IMR-90 (cell line): ENCODE data around the gene LAMA2. TPM values are rescaled to one million over a fixed set of nuclear protein-coding genes. Genes with fewer than 3 reads are reported as not detected.

Source experiments
- ATAC-seq: fragments of 200-7000 bp; cut with Tn5 transposase; 2 replicates; pipeline ENCODE4 v1.9.1; 2020; ENCODE audit warnings: low read depth, mild to moderate bottlenecking, moderate library complexity
- BruUV-seq: library from RNA; stranded (reverse); fragments of 400-500 nt; replicated peaks from 2 replicates; lab custom pipeline; 2021; lab: Mats Ljungman, UMichigan
- CTCF ChIA-PET: fragments of 300-600 bp; formaldehyde crosslinking; extraction: SDS; loops from one replicate; lab custom pipeline; 2021; ENCODE audit warnings: antibody characterized with exemption; lab: Yijun Ruan, JAX
- POLR2A ChIA-PET: fragments of 300-600 bp; sonication (Branson Sonifier 250); formaldehyde crosslinking; loops from one replicate; lab custom pipeline; 2022; ENCODE audit warnings: antibody characterized with exemption; ENCODE audit not compliant: unreplicated experiment; lab: Charles Lee
- DNase-seq: peaks from one replicate; pipeline ENCODE4 v3.0.0; 2013
- H2AFZ ChIP-seq: replicated peaks from 2 replicates; pipeline ENCODE3; 2013; ENCODE audit warnings: low read length, mild to moderate bottlenecking; ENCODE audit not compliant: poor library complexity
- H2AK5ac ChIP-seq: 2 replicates; pipeline ENCODE4 v1.6.1; 2013; ENCODE audit warnings: low read depth, low read length, inconsistent platforms
- H2AK9ac ChIP-seq: replicated peaks from 2 replicates; pipeline ENCODE3; 2013; ENCODE audit warnings: mild to moderate bottlenecking, low read depth, low read length, moderate library complexity; ENCODE audit not compliant: poor library complexity
- H2BK120ac ChIP-seq: 2 replicates; pipeline ENCODE4 v1.6.1; 2013; ENCODE audit warnings: low read depth, low read length, inconsistent platforms
- H2BK15ac ChIP-seq: 3 replicates; pipeline ENCODE4 v1.6.1; 2013; ENCODE audit warnings: low read depth, low read length, inconsistent platforms
- H2BK20ac ChIP-seq: 2 replicates; pipeline ENCODE4 v1.6.1; 2013; ENCODE audit warnings: low read depth, mild to moderate bottlenecking, inconsistent platforms, low read length, moderate library complexity
- H2BK5ac ChIP-seq: 2 replicates; pipeline ENCODE4 v1.6.1; 2013; ENCODE audit warnings: mild to moderate bottlenecking, low read depth, low read length, inconsistent platforms; ENCODE audit not compliant: poor library complexity, severe bottlenecking
- H3K14ac ChIP-seq: replicated peaks from 2 replicates; pipeline ENCODE4 v1.6.1; 2013; ENCODE audit warnings: low read depth, low read length, inconsistent platforms
- H3K18ac ChIP-seq: 2 replicates; pipeline ENCODE4 v1.6.1; 2013; ENCODE audit warnings: low read depth, low read length, control low read depth
- H3K23ac ChIP-seq: 2 replicates; pipeline ENCODE4 v1.6.1; 2013; ENCODE audit warnings: low read depth, low read length, inconsistent platforms
- H3K27ac ChIP-seq: 2 replicates; pipeline ENCODE4 v1.5.1; 2013; ENCODE audit warnings: mild to moderate bottlenecking, control low read depth, low read length; ENCODE audit not compliant: insufficient read depth
- H3K27me3 ChIP-seq: 2 replicates; pipeline ENCODE4 v1.6.1; 2013; ENCODE audit warnings: low read length; ENCODE audit not compliant: control insufficient read depth, insufficient read depth
- H3K36me3 ChIP-seq: 2 replicates; pipeline ENCODE4 v1.6.1; 2013; ENCODE audit warnings: low read length, mixed read lengths; ENCODE audit not compliant: control insufficient read depth, insufficient read depth
- H3K4ac ChIP-seq: 2 replicates; pipeline ENCODE4 v1.6.1; 2013; ENCODE audit warnings: low read depth, low read length, inconsistent platforms
- H3K4me1 ChIP-seq: 2 replicates; pipeline ENCODE4 v1.6.1; 2013; ENCODE audit warnings: low read length, mixed read lengths; ENCODE audit not compliant: control insufficient read depth, insufficient read depth
- H3K4me2 ChIP-seq: 2 replicates; pipeline ENCODE4 v1.6.1; 2013; ENCODE audit warnings: low read depth, mild to moderate bottlenecking, control low read depth, low read length, moderate library complexity
- H3K4me3 ChIP-seq: 2 replicates; pipeline ENCODE4 v1.5.1; 2013; ENCODE audit warnings: low read depth, mild to moderate bottlenecking, control low read depth, low read length, moderate library complexity; ENCODE audit not compliant: insufficient read depth
- H3K56ac ChIP-seq: 2 replicates; pipeline ENCODE4 v1.6.1; 2013; ENCODE audit warnings: low read length, inconsistent platforms; ENCODE audit not compliant: insufficient read depth; ENCODE audit errors: extremely low read depth
- H3K79me1 ChIP-seq, 2 experiments: 2 replicates each; pipeline ENCODE4 v1.6.1; 2013; ENCODE audit warnings: low read length in 2 of 2, inconsistent platforms in 1 of 2, low read depth in 1 of 2
- H3K9ac ChIP-seq: 2 replicates; pipeline ENCODE4 v1.6.1; 2013; ENCODE audit warnings: low read depth, low read length, control low read depth
- H3K9me1 ChIP-seq: 2 replicates; pipeline ENCODE4 v1.6.1; 2013; ENCODE audit warnings: low read length, inconsistent platforms; ENCODE audit not compliant: insufficient read depth
- H3K9me3 ChIP-seq: 2 replicates; pipeline ENCODE4 v1.6.1; 2013; ENCODE audit warnings: low read length; ENCODE audit not compliant: control insufficient read depth, insufficient read depth
- H4K20me1 ChIP-seq: 2 replicates; pipeline ENCODE4 v1.6.1; 2013; ENCODE audit warnings: low read length, inconsistent platforms; ENCODE audit not compliant: insufficient read depth
- H4K5ac ChIP-seq: 2 replicates; pipeline ENCODE4 v1.6.1; 2013; ENCODE audit warnings: mild to moderate bottlenecking, low read depth, low read length, control low read depth
- H4K8ac ChIP-seq, 2 experiments: 2 replicates each; pipeline ENCODE4 v1.6.1; 2013; ENCODE audit warnings: low read depth in 2 of 2, low read length in 2 of 2, control low read depth in 1 of 2, inconsistent platforms in 1 of 2
- H4K91ac ChIP-seq: 2 replicates; pipeline ENCODE4 v1.6.1; 2013; ENCODE audit warnings: low read depth, low read length, inconsistent platforms; ENCODE audit not compliant: insufficient read depth
- CHD1 ChIP-seq: IDR thresholded peaks from 2 replicates; pipeline ENCODE4 v1.6.1; 2012; ENCODE audit warnings: low read depth, low read length, improper control_type of control experiment
- MAZ ChIP-seq: IDR thresholded peaks from 2 replicates; pipeline ENCODE4 v1.6.1; 2012; ENCODE audit warnings: low read depth, mild to moderate bottlenecking, low read length, improper control_type of control experiment, moderate library complexity, borderline replicate concordance
- MXI1 ChIP-seq: IDR thresholded peaks from 2 replicates; pipeline ENCODE4 v1.6.1; 2012; ENCODE audit warnings: low read depth, mild to moderate bottlenecking, low read length, moderate library complexity, borderline replicate concordance
- POLR2A ChIP-seq: IDR thresholded peaks from 2 replicates; pipeline ENCODE4 v1.6.1; 2012; ENCODE audit warnings: mild to moderate bottlenecking, low read depth, low read length
- RFX5 ChIP-seq: IDR thresholded peaks from 2 replicates; pipeline ENCODE4 v1.8.0; 2012; ENCODE audit warnings: low read depth, mild to moderate bottlenecking, low read length, moderate library complexity
- SMC3 ChIP-seq: fragments of 150-350 bp; IDR thresholded peaks from 2 replicates; pipeline ENCODE4 v1.6.1; 2016; ENCODE audit warnings: low read depth, mild to moderate bottlenecking, antibody characterized with exemption, low read length, moderate library complexity
- WGBS, 2 experiments: methylation state at CpG; one replicate each; pipeline versions ENCODE4 v1.1.5 to v1.1.7; 2013; ENCODE audit warnings: missing lambda C conversion rate in 2 of 2; ENCODE audit not compliant: insufficient read length in 1 of 2; ENCODE audit errors: extremely low coverage in 2 of 2; 5-methylcytosine and 5-hydroxymethylcytosine counted together
- dilution Hi-C: fragments of 300-500 bp; cut with HindIII; formaldehyde crosslinking; loops from one replicate; pipeline ENCODE4 v1.14.3; 2018; ENCODE audit warnings: low sequenced_read_pairs; ENCODE audit not compliant: unreplicated experiment
- in situ Hi-C: fragments of 300-500 bp; cut with MboI; formaldehyde crosslinking; loops from 3 replicates; pipeline ENCODE4 v1.14.3; 2019; ENCODE audit warnings: low sequenced_read_pairs, inconsistent platforms, mixed read lengths
- intact Hi-C: fragments of 100-400 bp; cut with micrococcal nuclease; formaldehyde crosslinking; loops from 2 replicates; pipeline ENCODE4 v1.10.0; 2022
- polyA plus RNA-seq, 3 experiments: library from polyadenylated mRNA; depleted of rRNA; stranded (reverse); fragments of >200 nt; gene quantifications; 2 replicates each; pipeline ENCODE4 v1.2.3, GENCODE V29; 2012; ENCODE audit warnings: low replicate concordance in 1 of 3
- total RNA-seq: library from RNA; depleted of rRNA; stranded (reverse); fragments of >200 nt; gene quantifications from 2 replicates; pipeline ENCODE4 v1.2.3, GENCODE V29; 2012
- TF ChIP-seq, protein P1 (sequence below): conservative IDR thresholded peaks from 2 replicates; pipeline ENCODE4 v1.5.1; 2012; ENCODE audit warnings: mild to moderate bottlenecking, low read depth, low read length, improper control_type of control experiment

Gene LAMA2
- total and polyA plus RNA-seq, 2 of the 4 experiments (the other 2 are of a cell fraction), result 9.9 to 13.3 TPM

DNA sequence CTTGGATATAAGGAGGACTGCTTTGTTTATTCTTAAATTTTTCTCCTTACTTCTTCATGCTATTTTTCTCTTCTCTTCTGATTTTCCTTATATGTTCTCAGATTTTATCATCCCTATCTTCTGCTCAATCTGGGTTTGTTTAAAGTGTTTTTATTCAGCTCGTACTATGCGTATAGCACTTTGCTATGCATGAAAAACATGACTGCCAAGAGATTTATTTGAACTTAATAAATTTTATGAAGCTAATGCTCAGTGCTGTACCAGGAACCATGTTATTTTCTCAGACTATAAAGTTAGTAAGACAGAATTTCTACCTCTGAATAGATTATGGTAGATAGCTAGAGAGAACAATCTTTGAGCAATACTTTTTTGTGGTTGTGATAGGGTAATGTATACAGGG lies 305.9 kb downstream of the LAMA2 start:
- POLR2A ChIA-PET, result no interaction called here
- Histone ChIP-seq H3K36me3 (no peaks in the 10 kb centered on the region), H2BK120ac (no peak overlapping the region), H3K79me1 (no peaks in the 10 kb centered on the region), H4K8ac (no peak overlapping the region), H3K4ac (no peak overlapping the region), H2BK20ac (no peak overlapping the region), H4K5ac (no peak overlapping the region), H3K4me1 (peaks cover 9% of the 10 kb centered on the region), H3K27ac (no peak overlapping the region), H3K4me3 (no peak overlapping the region), H3K4me2 (no peak overlapping the region), H3K56ac (no peak overlapping the region), H2AFZ (no peak overlapping the region), H2BK5ac (no peak overlapping the region), H3K27me3 (no peaks in the 10 kb centered on the region), H3K14ac (no peak overlapping the region), H2AK9ac (no peak overlapping the region), H3K23ac (no peak overlapping the region), H3K9ac (no peak overlapping the region), H3K9me1 (no peaks in the 10 kb centered on the region), H4K91ac (no peak overlapping the region), H2BK15ac (no peak overlapping the region), H4K20me1 (no peaks in the 10 kb centered on the region), H2AK5ac (no peak overlapping the region), H3K9me3 (no peaks in the 10 kb centered on the region), H3K18ac (no peak overlapping the region)
- no CpG with 5 or more reads among the region's 2 CpGs for WGBS, 2 experiments
- in situ Hi-C loops (no loop called here), dilution Hi-C loops (no loop called here), intact Hi-C loops (no loop called here)
- ATAC-seq, result no peak; the same call in 1 of the 2 replicates
- no TSS peak for BruUV-seq
- CTCF ChIA-PET, result no interaction called here
- TF ChIP-seq, protein P1, sequence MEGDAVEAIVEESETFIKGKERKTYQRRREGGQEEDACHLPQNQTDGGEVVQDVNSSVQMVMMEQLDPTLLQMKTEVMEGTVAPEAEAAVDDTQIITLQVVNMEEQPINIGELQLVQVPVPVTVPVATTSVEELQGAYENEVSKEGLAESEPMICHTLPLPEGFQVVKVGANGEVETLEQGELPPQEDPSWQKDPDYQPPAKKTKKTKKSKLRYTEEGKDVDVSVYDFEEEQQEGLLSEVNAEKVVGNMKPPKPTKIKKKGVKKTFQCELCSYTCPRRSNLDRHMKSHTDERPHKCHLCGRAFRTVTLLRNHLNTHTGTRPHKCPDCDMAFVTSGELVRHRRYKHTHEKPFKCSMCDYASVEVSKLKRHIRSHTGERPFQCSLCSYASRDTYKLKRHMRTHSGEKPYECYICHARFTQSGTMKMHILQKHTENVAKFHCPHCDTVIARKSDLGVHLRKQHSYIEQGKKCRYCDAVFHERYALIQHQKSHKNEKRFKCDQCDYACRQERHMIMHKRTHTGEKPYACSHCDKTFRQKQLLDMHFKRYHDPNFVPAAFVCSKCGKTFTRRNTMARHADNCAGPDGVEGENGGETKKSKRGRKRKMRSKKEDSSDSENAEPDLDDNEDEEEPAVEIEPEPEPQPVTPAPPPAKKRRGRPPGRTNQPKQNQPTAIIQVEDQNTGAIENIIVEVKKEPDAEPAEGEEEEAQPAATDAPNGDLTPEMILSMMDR, result no peak
- TF ChIP-seq RFX5 (no peak), MXI1 (no peak), SMC3 (no peak), POLR2A (no peak), MAZ (no peak), CHD1 (no peak)
- no peak for DNase-seq
